22Rv1 (cell line): ENCODE measurements around the gene MR1.

Experiments used
- H3K27ac ChIP-seq: fragments of 450-650 bp; 2 replicates; pipeline ENCODE4 v1.5.1; 2017
- CTCF ChIP-seq: fragments of 450-650 bp; IDR thresholded peaks from 2 replicates; pipeline ENCODE4 v1.5.1; 2017; ENCODE audit warnings: mild to moderate bottlenecking
- ZFX ChIP-seq: fragments of 450-650 bp; IDR thresholded peaks from 2 replicates; pipeline ENCODE4 v1.6.1; 2017; ENCODE audit warnings: antibody characterized with exemption, borderline replicate concordance

MR1 gene

GRCh38 chr1:181064011-181064623 lies 30.3 kb downstream of the MR1 start:
- TF ChIP-seq CTCF (no peak), ZFX (no peak)
- no peak overlapping the region for H3K27ac ChIP-seq

- no peak for TF ChIP-seq CTCF
- H3K27ac ChIP-seq = no peak overlapping the region
These were observed 30.9 kb downstream of the MR1 start for GRCh38 chr1:181064702-181065101.

GRCh38 chr1:181073638-181074037 lies 39.9 kb downstream of the MR1 start:
- no peak overlapping the region for H3K27ac ChIP-seq
- no peak for TF ChIP-seq CTCF
- TF ChIP-seq ZFX = no peak

GRCh38 chr1:181075766-181076350 lies 42.1 kb downstream of the MR1 start:
- TF ChIP-seq CTCF (no peak), ZFX (no peak)
- H3K27ac ChIP-seq = no peak overlapping the region

- no peak overlapping the region for H3K27ac ChIP-seq
- TF ChIP-seq CTCF (no peak), ZFX (no peak)
These were observed 43.1 kb downstream of the MR1 start for GRCh38 chr1:181076852-181077251.

- no peak for TF ChIP-seq ZFX
- TF ChIP-seq CTCF = no peak
- H3K27ac ChIP-seq = no peak overlapping the region
These were observed 43.9 kb downstream of the MR1 start for GRCh38 chr1:181077576-181078242.

GRCh38 chr1:181079382-181079781 lies 45.6 kb downstream of the MR1 start:
- TF ChIP-seq CTCF (no peak), ZFX (no peak)
- H3K27ac ChIP-seq = no peak overlapping the region
